ENCODE measurements around the gene CPNE7.

The CPNE7 gene

GRCh38 chr16:89550421-89551007 lies 25.0 kb upstream of the CPNE7 start:
- DNase-seq: no peak

GRCh38 chr16:89552329-89552728 lies 23.2 kb upstream of the CPNE7 start:
- DNase-seq: no peak

- DNase-seq: no peak
Observed at GRCh38 chr16:89552913-89553312, 22.6 kb upstream of the CPNE7 start.

DNA sequence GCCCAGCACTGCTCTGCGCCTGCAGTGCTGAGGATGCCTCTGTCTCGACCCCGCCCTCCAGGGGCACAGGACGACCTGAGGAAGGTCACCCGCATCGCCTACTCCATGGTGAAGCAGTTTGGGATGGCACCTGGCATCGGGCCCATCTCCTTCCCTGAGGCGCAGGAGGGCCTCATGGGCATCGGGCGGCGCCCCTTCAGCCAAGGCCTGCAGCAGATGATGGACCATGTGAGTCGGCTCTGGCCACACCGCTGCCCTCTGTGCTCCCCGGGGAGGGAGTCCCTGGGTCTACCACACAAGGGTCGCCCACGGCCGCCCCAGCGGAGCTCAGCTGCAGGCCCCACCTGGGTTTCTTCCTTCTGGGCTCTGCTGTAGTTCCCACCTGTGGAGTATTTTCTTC lies 21.8 kb upstream of the CPNE7 start:
- no peak for DNase-seq

DNA sequence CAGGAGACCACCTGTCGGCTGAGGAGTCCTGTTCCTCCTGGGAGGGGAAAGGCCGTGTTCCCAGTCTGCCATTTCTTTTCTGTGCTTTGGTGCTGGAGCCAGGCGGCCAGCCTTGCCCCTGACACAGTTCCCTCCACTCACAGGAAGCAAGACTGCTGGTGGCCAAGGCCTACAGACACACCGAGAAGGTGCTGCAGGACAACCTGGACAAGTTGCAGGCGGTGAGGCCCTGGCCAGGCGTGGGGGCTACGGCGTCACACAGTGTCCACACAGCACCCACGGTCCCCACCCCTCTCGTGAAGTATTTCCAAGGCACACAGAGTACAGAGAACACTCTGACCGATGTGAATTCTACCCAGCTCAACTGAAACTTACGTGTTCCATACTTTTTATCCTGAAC lies 21.2 kb upstream of the CPNE7 start:
- no peak for DNase-seq

DNA sequence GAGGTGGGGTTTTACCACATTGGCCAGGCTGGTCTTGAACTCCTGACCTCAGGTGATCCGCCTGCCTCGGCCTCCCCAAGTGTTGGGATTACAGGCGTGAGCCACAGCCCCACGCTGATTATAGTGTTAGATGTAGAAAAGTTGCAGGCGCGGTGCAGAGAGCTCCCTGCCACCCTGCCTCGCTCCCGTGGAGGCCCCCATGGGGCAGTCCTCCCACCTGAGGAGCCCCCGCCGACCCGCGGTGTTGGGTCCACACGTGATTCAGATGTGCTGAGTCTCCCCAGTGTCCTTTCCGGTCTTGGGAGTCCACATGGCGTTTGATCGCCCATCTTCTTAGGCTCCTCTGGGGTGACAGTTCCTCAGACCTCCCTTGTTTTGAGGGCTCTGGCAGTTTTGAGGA lies 20.3 kb upstream of the CPNE7 start:
- no peak for DNase-seq

DNA sequence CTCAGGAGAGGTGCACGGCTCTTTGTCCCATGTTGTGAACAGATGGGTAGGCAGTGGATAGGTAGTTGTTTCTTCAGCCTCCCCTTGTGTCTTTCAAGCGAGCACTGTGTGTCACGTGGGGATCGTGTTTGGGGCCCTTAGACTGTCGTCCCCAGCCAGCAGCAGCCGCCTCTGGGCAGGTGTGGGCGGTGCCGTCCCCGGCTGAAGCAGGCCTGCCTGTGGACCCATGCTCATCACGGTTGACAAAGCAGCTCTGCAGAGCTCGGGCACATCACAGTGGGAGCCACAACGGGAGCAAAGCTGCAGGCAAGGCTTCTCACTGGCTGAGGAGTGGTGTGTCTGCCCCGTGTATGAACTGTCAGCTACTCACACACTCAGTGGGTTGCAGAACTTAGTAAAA lies 19.8 kb upstream of the CPNE7 start:
- DNase-seq: no peak

- DNase-seq: peak; percentile 79
Observed at GRCh38 chr16:89556750-89557689, 18.5 kb upstream of the CPNE7 start.

DNA sequence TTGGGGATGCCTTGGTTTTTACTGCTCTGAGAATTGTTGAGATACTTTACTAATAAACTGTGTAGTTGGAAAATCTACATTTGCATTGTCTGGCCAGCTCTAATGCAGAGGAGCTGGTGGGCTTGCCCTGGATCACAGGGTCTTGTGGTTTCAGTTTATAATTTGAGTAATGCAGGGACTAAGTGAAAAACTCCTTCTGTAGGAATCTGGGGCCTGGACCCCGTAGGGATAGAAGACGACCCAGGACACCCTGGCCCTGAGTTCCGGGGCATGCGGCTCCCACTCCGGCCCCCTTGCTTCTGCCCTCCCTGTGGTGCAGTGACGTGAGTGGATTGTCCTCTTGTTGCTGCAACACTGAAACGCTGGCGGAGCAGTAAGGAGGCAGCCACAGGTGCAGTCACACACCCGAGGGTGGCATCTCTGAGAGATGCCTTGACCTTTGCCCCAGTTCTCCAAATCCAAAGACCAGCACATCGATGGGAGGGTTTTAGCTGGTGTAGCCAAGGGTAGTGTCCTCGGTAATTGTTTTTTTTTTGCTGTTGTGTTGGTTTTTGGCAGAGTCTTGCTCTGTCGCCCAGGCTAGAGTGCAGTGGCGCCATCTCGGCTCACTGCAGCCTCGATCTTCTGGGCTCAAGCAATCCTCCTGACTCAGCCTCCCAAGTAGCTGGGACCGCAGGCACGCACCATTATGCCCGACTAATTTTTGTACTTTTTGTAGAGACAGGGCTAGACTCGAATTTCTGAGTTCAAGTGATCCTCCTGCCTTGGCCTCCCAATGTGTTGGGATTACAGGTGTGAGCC lies 17.7 kb upstream of the CPNE7 start:
- DNase-seq: no peak

DNA sequence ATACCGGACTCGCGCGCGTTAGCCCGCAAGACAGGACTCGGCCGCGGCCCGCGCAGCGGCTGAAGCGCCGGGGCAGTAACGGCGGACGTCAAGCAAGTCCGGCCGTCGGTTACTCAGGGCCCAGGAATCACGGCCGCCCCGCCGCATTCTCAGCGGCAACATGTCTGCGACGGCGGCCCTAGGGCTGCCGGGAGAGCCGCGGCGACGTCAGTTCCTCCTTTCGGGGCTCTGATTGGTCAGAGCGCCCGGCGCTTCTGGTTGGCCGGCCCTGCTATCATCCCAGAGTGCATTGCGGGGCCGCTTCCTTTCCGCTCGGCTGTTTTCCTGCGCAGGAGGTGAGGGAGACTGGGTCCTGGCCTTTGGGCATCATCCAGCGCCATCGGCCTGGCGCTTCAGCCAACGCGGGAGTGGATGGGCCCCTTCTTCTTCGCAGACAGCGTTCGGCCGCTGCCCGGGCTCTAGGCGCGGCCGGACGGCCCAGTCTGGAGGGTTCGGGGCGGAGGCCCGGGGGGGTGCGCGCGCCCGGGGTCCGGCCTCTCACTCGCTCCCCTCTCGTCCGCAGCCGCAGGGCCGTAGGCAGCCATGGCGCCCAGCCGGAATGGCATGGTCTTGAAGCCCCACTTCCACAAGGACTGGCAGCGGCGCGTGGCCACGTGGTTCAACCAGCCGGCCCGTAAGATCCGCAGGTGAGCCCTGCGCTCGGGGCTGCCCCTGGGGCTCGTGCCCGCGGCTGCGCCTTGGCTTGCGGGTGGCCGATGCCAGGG lies 15.0 kb upstream of the CPNE7 start, which contains the start of gene RPL13:
Gene RPL13, plus strand, starts transcription at position 305 of the 764 bp plus-strand sequence. Its CDS starts 278 bp downstream, at position 583.
- peak; percentile 96 for DNase-seq

GRCh38 chr16:89561142-89561883 lies 14.2 kb upstream of the CPNE7 start:
- DNase-seq: no peak

DNA sequence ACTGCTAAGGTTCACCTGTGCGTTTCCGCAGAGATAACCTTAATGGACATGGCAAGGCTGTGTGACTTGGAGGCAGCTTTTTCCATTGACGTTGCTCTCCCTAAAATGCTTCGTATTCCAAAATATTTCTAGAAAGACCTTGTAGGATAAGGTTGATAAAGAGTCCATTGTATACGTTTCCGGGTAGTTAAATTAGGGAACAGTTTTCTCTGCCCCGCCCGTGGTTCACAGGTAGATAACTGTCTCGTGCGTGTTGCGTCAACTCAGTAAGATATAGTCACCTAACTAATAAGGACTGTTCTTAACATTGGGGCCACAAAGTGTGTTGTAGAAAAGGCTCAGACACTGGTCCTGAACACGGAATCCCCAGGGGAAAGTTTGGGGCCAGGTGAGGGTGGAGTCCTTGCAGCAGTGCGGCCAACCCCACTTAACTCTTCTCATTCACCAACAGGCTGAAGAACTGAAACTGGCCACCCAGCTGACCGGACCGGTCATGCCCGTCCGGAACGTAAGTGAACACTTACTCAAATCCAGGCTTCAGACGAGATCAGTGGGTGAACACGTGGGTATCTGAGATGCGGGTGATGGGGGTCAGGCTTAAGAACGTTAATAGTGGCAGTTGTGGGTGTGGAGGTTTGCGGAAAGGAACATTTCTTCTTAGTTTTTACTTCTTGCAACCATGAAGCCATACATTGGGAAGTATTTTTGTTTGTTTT lies 13.5 kb upstream of the CPNE7 start:
- no peak for DNase-seq

- no peak for DNase-seq
Observed at GRCh38 chr16:89562939-89563338, 12.6 kb upstream of the CPNE7 start.

DNA sequence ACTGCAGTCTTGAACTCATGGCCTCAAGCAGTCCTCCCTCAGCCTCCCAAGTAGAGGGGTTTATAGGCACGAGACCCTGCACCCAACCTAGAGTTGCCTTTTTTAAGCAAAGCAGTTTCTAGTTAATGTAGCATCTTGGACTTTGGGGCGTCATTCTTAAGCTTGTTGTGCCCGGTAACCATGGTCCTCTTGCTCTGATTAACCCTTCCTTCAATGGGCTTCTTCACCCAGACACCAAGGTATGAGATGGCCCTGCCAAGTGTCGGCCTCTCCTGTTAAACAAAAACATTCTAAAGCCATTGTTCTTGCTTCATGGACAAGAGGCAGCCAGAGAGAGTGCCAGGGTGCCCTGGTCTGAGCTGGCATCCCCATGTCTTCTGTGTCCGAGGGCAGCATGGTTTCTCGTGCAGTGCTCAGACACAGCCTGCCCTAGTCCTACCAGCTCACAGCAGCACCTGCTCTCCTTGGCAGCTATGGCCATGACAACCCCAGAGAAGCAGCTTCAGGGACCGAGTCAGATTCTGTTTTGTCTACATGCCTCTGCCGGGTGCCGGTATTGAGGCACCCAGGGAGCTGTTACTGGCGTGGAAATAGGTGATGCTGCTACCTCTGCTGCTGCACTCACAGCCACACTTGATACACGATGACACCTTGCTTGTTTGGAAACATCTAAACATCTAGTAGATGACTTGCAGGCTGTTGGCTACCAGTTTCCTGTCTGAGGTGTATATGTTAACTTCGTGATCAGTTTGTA lies 11.7 kb upstream of the CPNE7 start:
- DNase-seq: no peak

- DNase-seq: no peak
Observed at GRCh38 chr16:89564476-89565255, 10.9 kb upstream of the CPNE7 start.

GRCh38 chr16:89565256-89565505 lies 10.4 kb upstream of the CPNE7 start:
- DNase-seq: no peak

- peak; percentile 49 for DNase-seq
Observed at GRCh38 chr16:89565506-89566372, 9.8 kb upstream of the CPNE7 start.

DNA sequence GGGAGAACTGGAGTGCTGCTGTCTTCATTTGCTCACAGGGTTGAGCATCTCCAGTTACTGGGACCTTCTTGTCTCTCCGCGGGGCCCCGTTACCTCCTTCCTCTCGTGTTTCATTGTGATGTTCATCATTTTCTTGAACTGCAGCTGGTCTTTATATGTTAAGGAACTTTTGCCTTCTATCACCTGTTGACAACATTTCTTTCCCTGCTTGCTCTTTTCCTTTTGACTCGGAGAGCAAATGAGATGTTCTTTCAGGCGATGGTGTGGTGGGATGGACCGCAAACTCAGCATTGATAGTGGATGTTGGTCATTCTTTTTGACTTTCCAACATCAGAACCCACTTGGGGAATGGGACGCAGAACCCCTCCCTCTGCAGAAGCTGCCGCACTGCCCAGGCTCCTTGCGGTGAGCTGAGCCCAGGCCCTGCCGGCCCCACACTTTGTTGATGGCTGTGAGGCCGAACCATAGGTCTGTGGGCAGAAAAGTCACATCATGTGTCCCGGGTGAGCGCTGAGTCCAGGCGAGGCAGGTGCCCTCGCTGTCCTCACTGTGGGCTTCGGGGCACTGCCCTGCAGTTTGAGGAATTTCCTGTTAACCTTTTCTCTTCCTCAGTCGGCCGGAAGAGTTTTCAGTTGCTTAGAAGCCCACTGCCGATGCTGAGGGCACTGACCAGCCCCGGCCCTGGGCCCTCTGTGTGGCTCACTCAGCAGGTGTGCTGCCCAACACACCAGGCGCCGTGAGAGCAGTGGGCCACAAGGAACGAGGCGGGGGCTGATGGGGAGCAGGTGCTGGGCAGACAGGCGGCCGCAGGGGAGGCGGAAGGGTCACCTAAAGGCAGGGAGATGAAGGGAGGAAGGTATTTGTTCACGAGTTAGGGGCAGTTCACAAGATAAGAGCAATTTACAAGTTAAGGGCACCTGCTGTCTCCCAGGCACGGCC lies 7.6 kb upstream of the CPNE7 start:
- DNase-seq: no peak
